H9 (cell line): ENCODE results near the gene IQSEC1. TPM values are rescaled to one million over a fixed set of nuclear protein-coding genes. Genes with fewer than 3 reads are reported as not detected.
A peak's percentile ranks its signal among the peaks of the same experiment; 100 is the strongest.

Source experiments
- DNase-seq: peaks from one replicate; pipeline ENCODE4 v3.0.0-alpha.2; 2017
- H2AFZ ChIP-seq: one replicate; pipeline ENCODE4 v1.6.1; 2013; ENCODE audit warnings: mild to moderate bottlenecking, low read length, control low read depth, moderate library complexity
- H2AK5ac ChIP-seq: 2 replicates; pipeline ENCODE4 v1.6.1; 2013; ENCODE audit warnings: low read length, control low read depth, mixed read lengths; ENCODE audit not compliant: insufficient read length
- H2BK120ac ChIP-seq: one replicate; pipeline ENCODE4 v1.6.1; 2013; ENCODE audit warnings: low read depth, mild to moderate bottlenecking, low read length, control low read depth, inconsistent platforms; ENCODE audit not compliant: poor library complexity, severe bottlenecking
- H2BK12ac ChIP-seq: 2 replicates; pipeline ENCODE4 v1.6.1; 2013; ENCODE audit warnings: low read length, control low read depth, mixed read lengths, low read depth; ENCODE audit not compliant: insufficient read length
- H2BK15ac ChIP-seq: 2 replicates; pipeline ENCODE4 v1.6.1; 2013; ENCODE audit warnings: low read depth, low read length, control low read depth
- H2BK20ac ChIP-seq: one replicate; pipeline ENCODE4 v1.6.1; 2013; ENCODE audit warnings: low read depth, mild to moderate bottlenecking, low read length, control low read depth, inconsistent platforms; ENCODE audit not compliant: poor library complexity, severe bottlenecking
- H2BK5ac ChIP-seq: 2 replicates; pipeline ENCODE4 v1.6.1; 2013; ENCODE audit warnings: low read length, control low read depth, mixed read lengths; ENCODE audit not compliant: insufficient read length
- H3K14ac ChIP-seq: 2 replicates; pipeline ENCODE4 v1.6.1; 2013; ENCODE audit warnings: low read length, control low read depth; ENCODE audit not compliant: insufficient read depth
- H3K18ac ChIP-seq: 2 replicates; pipeline ENCODE4 v1.6.1; 2013; ENCODE audit warnings: low read depth, mild to moderate bottlenecking, mixed read lengths, low read length, control low read depth; ENCODE audit not compliant: insufficient read length
- H3K23ac ChIP-seq: 2 replicates; pipeline ENCODE4 v1.6.1; 2013; ENCODE audit warnings: low read length, control low read depth, mixed read lengths, low read depth; ENCODE audit not compliant: insufficient read length
- H3K23me2 ChIP-seq: 2 replicates; pipeline ENCODE4 v1.6.1; 2013; ENCODE audit warnings: low read depth, mild to moderate bottlenecking, mixed read lengths, low read length, control low read depth; ENCODE audit not compliant: insufficient read length, poor library complexity, severe bottlenecking
- H3K27ac ChIP-seq: 2 replicates; pipeline ENCODE4 v1.5.1; 2013; ENCODE audit warnings: low read length, control low read depth, mixed read lengths, low read depth; ENCODE audit not compliant: insufficient read length
- H3K27me3 ChIP-seq: 2 replicates; pipeline ENCODE4 v1.6.1; 2013; ENCODE audit warnings: low read length, control low read depth, inconsistent platforms; ENCODE audit not compliant: insufficient read depth
- H3K4ac ChIP-seq: 2 replicates; pipeline ENCODE4 v1.6.1; 2013; ENCODE audit warnings: low read depth, mild to moderate bottlenecking, control low read depth, inconsistent platforms, low read length, moderate library complexity
- H3K4me1 ChIP-seq: 2 replicates; pipeline ENCODE4 v1.6.1; 2013; ENCODE audit warnings: low read length, control low read depth, inconsistent platforms; ENCODE audit not compliant: insufficient read depth
- H3K4me2 ChIP-seq: 2 replicates; pipeline ENCODE4 v1.6.1; 2013; ENCODE audit warnings: low read length, control low read depth, mixed read lengths; ENCODE audit not compliant: insufficient read length, insufficient read depth
- H3K56ac ChIP-seq: 2 replicates; pipeline ENCODE4 v1.6.1; 2013; ENCODE audit warnings: low read depth, mild to moderate bottlenecking, mixed read lengths, low read length, control low read depth; ENCODE audit not compliant: insufficient read length
- H3K79me1 ChIP-seq: 2 replicates; pipeline ENCODE4 v1.6.1; 2013; ENCODE audit warnings: low read depth, mild to moderate bottlenecking, moderate library complexity, low read length, control low read depth, inconsistent platforms; ENCODE audit not compliant: insufficient read depth, poor library complexity, severe bottlenecking
- H3K79me2 ChIP-seq: 2 replicates; pipeline ENCODE4 v1.6.1; 2013; ENCODE audit warnings: low read length, control low read depth, inconsistent platforms; ENCODE audit not compliant: insufficient read depth
- H3K9ac ChIP-seq: 2 replicates; pipeline ENCODE4 v1.6.1; 2013; ENCODE audit warnings: low read length, control low read depth, mixed read lengths; ENCODE audit not compliant: insufficient read length; ENCODE audit errors: extremely low read depth
- H3K9me3 ChIP-seq: one replicate; pipeline ENCODE4 v1.6.1; 2013; ENCODE audit warnings: low read depth, low read length, inconsistent platforms; ENCODE audit not compliant: control insufficient read depth
- H3T11ph ChIP-seq: one replicate; pipeline ENCODE4 v1.6.1; 2013; ENCODE audit warnings: mild to moderate bottlenecking, low read length, control low read depth, inconsistent platforms
- H4K20me1 ChIP-seq: one replicate; pipeline ENCODE4 v1.6.1; 2013; ENCODE audit not compliant: control insufficient read depth, insufficient read length, insufficient read depth
- H4K5ac ChIP-seq: 2 replicates; pipeline ENCODE4 v1.6.1; 2013; ENCODE audit warnings: low read depth, mild to moderate bottlenecking, mixed read lengths, low read length, control low read depth; ENCODE audit not compliant: insufficient read length
- H4K8ac ChIP-seq: replicated peaks from 2 replicates; pipeline ENCODE4 v1.6.1; 2013; ENCODE audit warnings: low read length, control low read depth, mixed read lengths, low read depth; ENCODE audit not compliant: insufficient read length
- H4K91ac ChIP-seq: 2 replicates; pipeline ENCODE4 v1.6.1; 2013; ENCODE audit warnings: low read depth, mild to moderate bottlenecking, moderate library complexity, mixed read lengths, low read length, control low read depth; ENCODE audit not compliant: insufficient read length
- H3K27ac Mint-ChIP-seq, 3 experiments: 2 replicates in 2 of 3; 3 replicates in 1 of 3; pipeline ENCODE4 v1.8.0; 2020 to 2021; ENCODE audit warnings: mixed read lengths in 3 of 3, mild to moderate bottlenecking in 1 of 3, moderate library complexity in 1 of 3
- H3K27me3 Mint-ChIP-seq: 2 replicates; pipeline ENCODE4 v1.8.0; 2021; ENCODE audit warnings: low read depth, mild to moderate bottlenecking, moderate library complexity, mixed read lengths
- H3K36me3 Mint-ChIP-seq, 3 experiments: 2 replicates in 2 of 3; 3 replicates in 1 of 3; pipeline ENCODE4 v1.8.0; 2020 to 2021; ENCODE audit warnings: low read depth in 3 of 3, mixed read lengths in 3 of 3; ENCODE audit not compliant: insufficient read depth in 1 of 3
- H3K4me1 Mint-ChIP-seq, 2 experiments: 2 replicates each; pipeline ENCODE4 v1.8.0; 2020; ENCODE audit warnings: mixed read lengths in 2 of 2
- H3K4me3 Mint-ChIP-seq, 2 experiments: 2 replicates in 1 of 2; 3 replicates in 1 of 2; pipeline ENCODE4 v1.8.0; 2020 to 2021; ENCODE audit warnings: mild to moderate bottlenecking in 2 of 2, mixed read lengths in 2 of 2, moderate library complexity in 1 of 2
- H3K9me3 Mint-ChIP-seq, 2 experiments: 2 replicates in 1 of 2; 3 replicates in 1 of 2; pipeline ENCODE4 v1.8.0; 2020; ENCODE audit warnings: mild to moderate bottlenecking in 2 of 2, mixed read lengths in 2 of 2, moderate library complexity in 1 of 2
- CTCF ChIP-seq: fragments of 200-600 bp; sonication (generic); conservative IDR thresholded peaks from 3 replicates; pipeline ENCODE4 v1.8.0; 2021; ENCODE audit warnings: antibody characterized with exemption, mild to moderate bottlenecking
- WGBS: extraction: QIAGEN DNeasy Blood & Tissue Kit; methylation state at CpG from one replicate; pipeline ENCODE4 v1.1.7; 2013; ENCODE audit warnings: missing lambda C conversion rate, low lambda C conversion rate, mixed read lengths; ENCODE audit not compliant: insufficient read length; ENCODE audit errors: extremely low coverage; 5-methylcytosine and 5-hydroxymethylcytosine counted together
- total RNA-seq: library from RNA; stranded (reverse); gene quantifications from 2 replicates; pipeline ENCODE4 v1.2.1, GENCODE V29; 2021

Gene IQSEC1
- total RNA-seq, 1 experiment from 2014 or later: 19.1 TPM

- Histone ChIP-seq H3K23ac (no peak overlapping the region), H3K9me3 (no peaks in the 10 kb centered on the region), H4K91ac (no peak overlapping the region), H3K9ac (no peak overlapping the region), H3K4me2 (no peak overlapping the region), H4K20me1 (no peaks in the 10 kb centered on the region), H3K79me2 (no peaks in the 10 kb centered on the region), H3K27ac (no peak overlapping the region), H2BK12ac (no peak overlapping the region), H2BK20ac (no peak overlapping the region), H3T11ph (no peak overlapping the region), H3K4me1 (no peaks in the 10 kb centered on the region), H2BK5ac (no peak overlapping the region), H2BK15ac (no peak overlapping the region), H3K18ac (no peak overlapping the region), H3K4ac (no peak overlapping the region), H3K79me1 (no peaks in the 10 kb centered on the region), H4K5ac (no peak overlapping the region), H2BK120ac (no peak overlapping the region), H3K14ac (no peak overlapping the region), H4K8ac (no peak overlapping the region), H3K27me3 (no peaks in the 10 kb centered on the region), H3K56ac (no peak overlapping the region), H3K23me2 (no peaks in the 10 kb centered on the region), H2AK5ac (no peak overlapping the region), H2AFZ (no peak overlapping the region)
- no peak for TF ChIP-seq CTCF
- no peaks in the 10 kb centered on the region for H3K36me3 Mint-ChIP-seq
- H3K9me3 Mint-ChIP-seq: no peaks in the 10 kb centered on the region
- DNase-seq: no peak
- whole genome bisulfite sequencing: no CpG with 5 or more reads among the region's 14 CpGs
- peak overlapping the region in 1 of 3 experiments; percentile 82; a peak in 2 of 7 replicates for H3K27ac Mint-ChIP-seq
- H3K4me1 Mint-ChIP-seq: peaks cover 7 to 9% of the 10 kb centered on the region in 2 experiments
- H3K27me3 Mint-ChIP-seq: peaks cover 4% of the 10 kb centered on the region
- peak overlapping the region in 1 of 2 experiments; percentile 16; a peak in 1 of 5 replicates for H3K4me3 Mint-ChIP-seq
Measured at GRCh38 chr3:13088028-13089006, 15.1 kb upstream of the IQSEC1 start.
